Fibroblast of skin of scalp (primary cell): Measurements from ENCODE around the gene ANLN.
A peak's percentile ranks its signal among the peaks of the same experiment; 100 is the strongest.
"Not testable (repeated sequence)": the region's sequence is repeated elsewhere in the genome, so short reads cannot be mapped to it uniquely, and the experiment has no call there.

Experiments used
- DNase-seq: peaks from one replicate; pipeline ENCODE4 v3.0.0-alpha.2; 2013

Gene ANLN

GRCh38 chr7:36381056-36381455 lies 8.6 kb upstream of the ANLN start:
- DNase-seq: no peak

- DNase-seq: not testable (repeated sequence)
These were observed 6.4 kb upstream of the ANLN start for GRCh38 chr7:36383284-36383683.

GRCh38 chr7:36385646-36386045 lies 4.0 kb upstream of the ANLN start:
- not testable (repeated sequence) for DNase-seq

- no peak for DNase-seq
These were observed 2.0 kb upstream of the ANLN start for GRCh38 chr7:36387435-36388231.

- DNase-seq: no peak
These were observed 1.2 kb upstream of the ANLN start for GRCh38 chr7:36388423-36388822.

- peak; percentile 88 for DNase-seq
These were observed 783 bp downstream of the ANLN start for GRCh38 chr7:36390199-36391090.

- DNase-seq: peak; percentile 46
These were observed 2.0 kb downstream of the ANLN start for GRCh38 chr7:36391436-36392198.

GRCh38 chr7:36393826-36394225 lies 4.2 kb downstream of the ANLN start:
- DNase-seq: no peak

- DNase-seq: no peak
These were observed 5.7 kb downstream of the ANLN start for GRCh38 chr7:36395171-36395894.

- DNase-seq: peak; percentile 33
These were observed 6.5 kb downstream of the ANLN start for GRCh38 chr7:36396150-36396549.

- DNase-seq: no peak
These were observed 10.4 kb downstream of the ANLN start for GRCh38 chr7:36400036-36400435.

- DNase-seq: peak; percentile 27
These were observed 10.9 kb downstream of the ANLN start for GRCh38 chr7:36400606-36401005.

GRCh38 chr7:36403452-36403851 lies 13.8 kb downstream of the ANLN start:
- no peak for DNase-seq

- DNase-seq: no peak
These were observed 15.2 kb downstream of the ANLN start for GRCh38 chr7:36404639-36405408.

GRCh38 chr7:36405409-36405803 lies 15.7 kb downstream of the ANLN start:
- no peak for DNase-seq

- no peak for DNase-seq
These were observed 16.5 kb downstream of the ANLN start for GRCh38 chr7:36406156-36406555.

- no peak for DNase-seq
These were observed 18.2 kb downstream of the ANLN start for GRCh38 chr7:36407636-36408550.

- no peak for DNase-seq
These were observed 18.9 kb downstream of the ANLN start for GRCh38 chr7:36408589-36408988.

- no peak for DNase-seq
These were observed 19.5 kb downstream of the ANLN start for GRCh38 chr7:36409180-36409579.

- DNase-seq: no peak
These were observed 25.5 kb downstream of the ANLN start for GRCh38 chr7:36415144-36415543.
